Endothelial cell of umbilical vein (primary cell): ENCODE data around the gene FBXL17. TPM values are rescaled to one million over a fixed set of nuclear protein-coding genes. Genes with fewer than 3 reads are reported as not detected.

Experiments used
- BruUV-seq: library from RNA; stranded (reverse); fragments of 400-500 nt; replicated peaks from 2 replicates; lab custom pipeline; 2021; lab: Mats Ljungman, UMichigan
- CTCF ChIA-PET: fragments of 300-600, 350-600 bp; sonication (Branson Sonifier 250); formaldehyde crosslinking; loops from one replicate; lab custom pipeline; 2021; ENCODE audit warnings: antibody characterized with exemption, inconsistent platforms; lab: Charles Lee
- POLR2A ChIA-PET: fragments of 300-600, 350-600 bp; sonication (Branson Sonifier 250); formaldehyde crosslinking; loops from one replicate; lab custom pipeline; 2021; ENCODE audit warnings: antibody characterized with exemption, inconsistent platforms; lab: Charles Lee
- DNase-seq: peaks from one replicate; pipeline ENCODE4 v3.0.0-alpha.2; 2011; ENCODE audit warnings: low read depth, low spot score
- FAIRE-seq: peaks from 2 replicates; lab custom pipeline; 2011; peaks lifted over from hg19 to GRCh38; lab: Jason Lieb, UNC
- H2AFZ ChIP-seq: 2 replicates; pipeline ENCODE4 v1.6.0; 2012; ENCODE audit warnings: low read depth, low read length, control low read depth, inconsistent platforms
- H3K27ac ChIP-seq: 2 replicates; pipeline ENCODE4 v1.5.1; 2011; ENCODE audit warnings: low read depth, mild to moderate bottlenecking, control low read depth, low read length, moderate library complexity; ENCODE audit not compliant: insufficient read depth
- H3K27me3 ChIP-seq, 2 experiments: 2 replicates each; pipeline versions ENCODE4 v1.6.0 to v1.6.1; 2011; ENCODE audit warnings: low read length in 2 of 2, mixed read lengths in 1 of 2; ENCODE audit not compliant: control insufficient read depth in 2 of 2, insufficient read depth in 2 of 2
- H3K36me3 ChIP-seq, 2 experiments: 2 replicates in 1 of 2; 3 replicates in 1 of 2; pipeline ENCODE4 v1.5.1; 2011; ENCODE audit warnings: low read length in 2 of 2, mild to moderate bottlenecking in 1 of 2, moderate library complexity in 1 of 2; ENCODE audit not compliant: control insufficient read depth in 2 of 2, insufficient read depth in 2 of 2; ENCODE audit errors: extremely low read depth in 1 of 2
- H3K4me1 ChIP-seq: 3 replicates; pipeline ENCODE4 v1.5.1; 2011; ENCODE audit warnings: mild to moderate bottlenecking, low read length; ENCODE audit not compliant: control insufficient read depth, insufficient read depth; ENCODE audit errors: extremely low read depth
- H3K4me2 ChIP-seq: 2 replicates; pipeline ENCODE4 v1.6.1; 2011; ENCODE audit warnings: low read length, control low read depth, mixed read lengths; ENCODE audit not compliant: insufficient read depth
- H3K4me3 ChIP-seq, 3 experiments: fragments of 200-600 bp in 1 of 3; sonication (generic), shearing (Covaris generic) in 1 of 3; replicated peaks in 1 of 3; 2 replicates each; pipeline ENCODE4 v1.5.1; 2011 to 2016; ENCODE audit warnings: control low read depth in 3 of 3, low read length in 3 of 3, mild to moderate bottlenecking in 2 of 3, inconsistent platforms in 1 of 3, low read depth in 1 of 3, moderate library complexity in 1 of 3; ENCODE audit not compliant: insufficient read depth in 1 of 3
- H3K79me2 ChIP-seq: 2 replicates; pipeline ENCODE4 v1.6.0; 2012; ENCODE audit warnings: low read length, inconsistent platforms; ENCODE audit not compliant: control insufficient read depth, insufficient read depth
- H3K9ac ChIP-seq: replicated peaks from 2 replicates; pipeline ENCODE3; 2011; ENCODE audit warnings: low read length, control low read depth; ENCODE audit not compliant: insufficient read depth; ENCODE audit errors: extremely low read depth
- H3K9me1 ChIP-seq: replicated peaks from 3 replicates; pipeline ENCODE4 v1.6.0; 2011; ENCODE audit warnings: mild to moderate bottlenecking, low read length; ENCODE audit not compliant: control insufficient read depth, insufficient read depth; ENCODE audit errors: extremely low read depth
- H3K9me3 ChIP-seq: replicated peaks from 2 replicates; pipeline ENCODE4 v1.5.1; 2012; ENCODE audit warnings: low read length, inconsistent platforms; ENCODE audit not compliant: control insufficient read depth, insufficient read depth
- H4K20me1 ChIP-seq: replicated peaks from 2 replicates; pipeline ENCODE3; 2011; ENCODE audit warnings: mild to moderate bottlenecking, low read length; ENCODE audit not compliant: control insufficient read depth, insufficient read depth; ENCODE audit errors: extremely low read depth
- CTCF ChIP-seq, 2 donors: IDR thresholded peaks; 1 replicate in 1 of 2; 2 replicates in 1 of 2; pipeline ENCODE4 v1.5.1; 2011; ENCODE audit warnings: low read length in 2 of 2, mild to moderate bottlenecking in 2 of 2, moderate library complexity in 2 of 2, control low read depth in 1 of 2, inconsistent platforms in 1 of 2, low read depth in 1 of 2; ENCODE audit not compliant: insufficient read depth in 1 of 2; ENCODE audit errors: extremely low read depth in 1 of 2
- EZH2 ChIP-seq: IDR thresholded peaks from 2 replicates; pipeline ENCODE4 v1.6.1; 2012; ENCODE audit warnings: borderline replicate concordance, low read depth, mild to moderate bottlenecking, moderate library complexity, low read length, inconsistent platforms; ENCODE audit not compliant: severe bottlenecking
- FOS ChIP-seq: IDR thresholded peaks from 2 replicates; pipeline ENCODE4 v1.6.1; 2011; ENCODE audit warnings: mild to moderate bottlenecking, low read length, moderate library complexity, borderline replicate concordance; ENCODE audit not compliant: insufficient read depth
- GATA2 ChIP-seq: IDR thresholded peaks from 2 replicates; pipeline ENCODE4 v1.7.0; 2011; ENCODE audit warnings: low read depth, mild to moderate bottlenecking, moderate library complexity, mixed read lengths, low read length; ENCODE audit not compliant: insufficient read length, insufficient read depth
- JUN ChIP-seq: IDR thresholded peaks from 2 replicates; pipeline ENCODE4 v1.6.1; 2011; ENCODE audit warnings: borderline replicate concordance, low read depth; ENCODE audit not compliant: insufficient read length, insufficient read depth
- MAX ChIP-seq: IDR thresholded peaks from 2 replicates; pipeline ENCODE4 v1.6.1; 2011; ENCODE audit not compliant: insufficient read depth, insufficient read length
- MYC ChIP-seq: IDR thresholded peaks from one replicate; pipeline ENCODE4 v1.6.1; 2011; ENCODE audit warnings: mild to moderate bottlenecking, low read depth, low read length
- POLR2A ChIP-seq: IDR thresholded peaks from 2 replicates; pipeline ENCODE4 v1.6.1; 2012; ENCODE audit warnings: low read depth, mild to moderate bottlenecking, control low read depth, low read length
- POLR2AphosphoS5 ChIP-seq: IDR thresholded peaks from 2 replicates; pipeline ENCODE4 v1.6.1; 2012; ENCODE audit warnings: low read depth, mild to moderate bottlenecking, control low read depth, low read length, moderate library complexity; ENCODE audit not compliant: insufficient read depth
- dilution Hi-C: fragments of 300-500 bp; cut with MboI; formaldehyde crosslinking; loops from one replicate; pipeline ENCODE4 v1.15.0; 2019; ENCODE audit warnings: low sequenced_read_pairs; ENCODE audit not compliant: extremely low pct_ligation_motif_present
- intact Hi-C: fragments of 100-400 bp; cut with micrococcal nuclease; formaldehyde crosslinking; loops from one replicate; pipeline ENCODE4 v1.10.0; 2022
- polyA plus RNA-seq, 4 experiments: library from polyadenylated mRNA; depleted of rRNA in 3 of 4; stranded (reverse) in 3 of 4; unstranded in 1 of 4; fragments of >200 nt; gene quantifications; 2 replicates each; pipeline versions ENCODE4 v1.2.1 to v1.2.3, GENCODE V29; 2011 to 2012; ENCODE audit warnings: missing spikeins in 1 of 4
- total RNA-seq: library from RNA; stranded (reverse); gene quantifications from 2 replicates; pipeline ENCODE4 v1.2.3, GENCODE V29; 2021

FBXL17 gene
- total and polyA plus RNA-seq, 2 donors (not counting 3 experiments of a cell fraction or from before 2014, with no cell fraction given), result 2.7 to 8.8 TPM

GRCh38 chr5:107853696-107854095, 528.2 kb downstream of the FBXL17 start:
- no peaks in the 10 kb centered on the region for H4K20me1 ChIP-seq
- no TSS peak for BruUV-seq
- no peaks in the 10 kb centered on the region for H3K4me1 ChIP-seq
- H3K27ac ChIP-seq, result no peak overlapping the region
- no peak overlapping the region for H3K4me3 ChIP-seq
- dilution Hi-C loops, result no loop called here
- POLR2A ChIA-PET, result no interaction called here
- DNase-seq (no peak), FAIRE-seq (no peak)
- no peak overlapping the region for H2AFZ ChIP-seq
- no peaks in the 10 kb centered on the region for H3K9me3 ChIP-seq
- H3K27me3 ChIP-seq, result no peaks in the 10 kb centered on the region
- CTCF ChIA-PET, result interaction anchor here (0.9 to 1.4 kb wide), 3 partner anchors 9 to 72 kb away, joined by 3 to 4 read pairs (median 4); no protein-coding TSS in a partner anchor
- no peak overlapping the region for H3K9ac ChIP-seq
- H3K36me3 ChIP-seq, result no peaks in the 10 kb centered on the region
- H3K79me2 ChIP-seq, result no peaks in the 10 kb centered on the region
- TF ChIP-seq JUN (no peak), MAX (no peak), EZH2 (no peak), POLR2A (no peak), GATA2 (no peak), MYC (no peak), CTCF (IDR thresholded peaks at IDR 0.05; ENCODE audit: extremely low read depth in 1 of 2, insufficient read depth in 1 of 2, low read depth in 1 of 2, low read length in 2 of 2) (no peak), FOS (no peak), POLR2AphosphoS5 (no peak)
- no peaks in the 10 kb centered on the region for H3K9me1 ChIP-seq
- no peak overlapping the region for H3K4me2 ChIP-seq
- intact Hi-C loops, result loop anchor here (10.0 kb wide), 1 partner anchor 231 kb away; no protein-coding TSS in a partner anchor
